Erythroblast (primary cell): Measurements from ENCODE around the gene PCDH9.

Source experiments
- GATA1 ChIP-seq: IDR thresholded peaks from 2 replicates; pipeline ENCODE4 v1.6.1; 2011; ENCODE audit warnings: low read depth, mild to moderate bottlenecking, control low read depth, low read length, moderate library complexity
- POLR2A ChIP-seq: IDR thresholded peaks from 2 replicates; pipeline ENCODE4 v1.6.1; 2011; ENCODE audit warnings: mild to moderate bottlenecking, low read length

GRCh38 chr13:66338542-66338941, 891.6 kb downstream of the PCDH9 start:
- no peak for TF ChIP-seq POLR2A
- no peak for TF ChIP-seq GATA1
